ENCODE results near the gene PIEZO2. TPM values are rescaled to one million over a fixed set of nuclear protein-coding genes. Genes with fewer than 3 reads are reported as not detected.

PIEZO2 gene
- total RNA-seq, 1 experiment from 2014 or later = 0.57 TPM

DNA sequence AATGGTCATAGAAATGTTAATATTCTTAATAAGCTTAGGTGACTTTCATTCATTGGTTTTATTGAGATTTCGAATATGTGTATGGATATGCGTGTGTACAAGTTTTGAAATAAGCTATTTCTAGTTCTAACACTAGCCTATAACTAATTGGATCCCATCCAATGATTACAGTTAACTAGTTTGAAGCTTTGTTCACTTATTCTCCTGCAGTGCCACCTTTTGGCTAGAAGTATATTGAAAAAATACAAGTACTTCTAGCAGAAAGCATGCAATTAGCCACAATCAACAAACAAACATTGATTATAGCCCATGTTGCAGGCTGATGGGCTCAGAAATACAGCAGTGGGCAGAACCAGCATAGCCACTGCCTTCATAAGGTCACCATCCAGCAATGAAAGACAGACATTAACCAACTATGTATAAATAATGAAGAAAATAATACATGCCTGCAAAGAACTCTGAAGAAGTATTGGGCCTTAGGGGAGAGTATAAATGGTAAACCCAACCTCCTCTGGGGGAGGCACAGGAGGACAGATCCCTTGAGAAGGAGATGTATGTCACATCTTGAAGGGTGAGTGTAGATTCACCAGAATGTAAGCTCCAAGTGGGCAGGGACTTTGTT, 5.1 kb upstream of the PIEZO2 start:
- no peak overlapping the region for H3K27ac ChIP-seq (ENCODE audit: low read length)
- BruUV-seq (replicated peaks) = no TSS peak
- H3K4me3 ChIP-seq (ENCODE audit: low read depth in 2 of 2, low read length in 2 of 2) = no peak overlapping the region
- H3K36me3 ChIP-seq (ENCODE audit: control insufficient read depth, insufficient read depth, low read length) = no peaks in the 10 kb centered on the region
- ChIA-PET CTCF (interaction anchor here (0.6 kb wide), 1 partner anchor 592 kb away, joined by 4 read pairs; no protein-coding TSS in a partner anchor), POLR2A (no interaction called here)
- H3K27me3 ChIP-seq (ENCODE audit: control insufficient read depth, insufficient read depth, low read length) = peaks cover 5% of the 10 kb centered on the region; the same call in 1 of the 2 replicates
- DNase-seq (ENCODE audit: low read depth, low spot score) (peak; percentile 15), ATAC-seq (no peak)
- in situ Hi-C loops (cut with HindIII; ENCODE audit: low pct_unique_long_range_greater_than_20kb, low sequenced_read_pairs) = no loop called here
- intact Hi-C loops (cut with micrococcal nuclease; ENCODE audit: unreplicated experiment) = loop anchor here (1.0 to 10.0 kb wide), 2 partner anchors 303 to 590 kb away; no protein-coding TSS in a partner anchor
- no peaks in the 10 kb centered on the region for H3K9me3 ChIP-seq (ENCODE audit: control insufficient read depth, insufficient read depth, low read depth, low read length)
- TF ChIP-seq, protein P1, sequence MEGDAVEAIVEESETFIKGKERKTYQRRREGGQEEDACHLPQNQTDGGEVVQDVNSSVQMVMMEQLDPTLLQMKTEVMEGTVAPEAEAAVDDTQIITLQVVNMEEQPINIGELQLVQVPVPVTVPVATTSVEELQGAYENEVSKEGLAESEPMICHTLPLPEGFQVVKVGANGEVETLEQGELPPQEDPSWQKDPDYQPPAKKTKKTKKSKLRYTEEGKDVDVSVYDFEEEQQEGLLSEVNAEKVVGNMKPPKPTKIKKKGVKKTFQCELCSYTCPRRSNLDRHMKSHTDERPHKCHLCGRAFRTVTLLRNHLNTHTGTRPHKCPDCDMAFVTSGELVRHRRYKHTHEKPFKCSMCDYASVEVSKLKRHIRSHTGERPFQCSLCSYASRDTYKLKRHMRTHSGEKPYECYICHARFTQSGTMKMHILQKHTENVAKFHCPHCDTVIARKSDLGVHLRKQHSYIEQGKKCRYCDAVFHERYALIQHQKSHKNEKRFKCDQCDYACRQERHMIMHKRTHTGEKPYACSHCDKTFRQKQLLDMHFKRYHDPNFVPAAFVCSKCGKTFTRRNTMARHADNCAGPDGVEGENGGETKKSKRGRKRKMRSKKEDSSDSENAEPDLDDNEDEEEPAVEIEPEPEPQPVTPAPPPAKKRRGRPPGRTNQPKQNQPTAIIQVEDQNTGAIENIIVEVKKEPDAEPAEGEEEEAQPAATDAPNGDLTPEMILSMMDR (IDR thresholded peaks at IDR 0.05) = peak; percentile 52
- TF ChIP-seq, protein P2, sequence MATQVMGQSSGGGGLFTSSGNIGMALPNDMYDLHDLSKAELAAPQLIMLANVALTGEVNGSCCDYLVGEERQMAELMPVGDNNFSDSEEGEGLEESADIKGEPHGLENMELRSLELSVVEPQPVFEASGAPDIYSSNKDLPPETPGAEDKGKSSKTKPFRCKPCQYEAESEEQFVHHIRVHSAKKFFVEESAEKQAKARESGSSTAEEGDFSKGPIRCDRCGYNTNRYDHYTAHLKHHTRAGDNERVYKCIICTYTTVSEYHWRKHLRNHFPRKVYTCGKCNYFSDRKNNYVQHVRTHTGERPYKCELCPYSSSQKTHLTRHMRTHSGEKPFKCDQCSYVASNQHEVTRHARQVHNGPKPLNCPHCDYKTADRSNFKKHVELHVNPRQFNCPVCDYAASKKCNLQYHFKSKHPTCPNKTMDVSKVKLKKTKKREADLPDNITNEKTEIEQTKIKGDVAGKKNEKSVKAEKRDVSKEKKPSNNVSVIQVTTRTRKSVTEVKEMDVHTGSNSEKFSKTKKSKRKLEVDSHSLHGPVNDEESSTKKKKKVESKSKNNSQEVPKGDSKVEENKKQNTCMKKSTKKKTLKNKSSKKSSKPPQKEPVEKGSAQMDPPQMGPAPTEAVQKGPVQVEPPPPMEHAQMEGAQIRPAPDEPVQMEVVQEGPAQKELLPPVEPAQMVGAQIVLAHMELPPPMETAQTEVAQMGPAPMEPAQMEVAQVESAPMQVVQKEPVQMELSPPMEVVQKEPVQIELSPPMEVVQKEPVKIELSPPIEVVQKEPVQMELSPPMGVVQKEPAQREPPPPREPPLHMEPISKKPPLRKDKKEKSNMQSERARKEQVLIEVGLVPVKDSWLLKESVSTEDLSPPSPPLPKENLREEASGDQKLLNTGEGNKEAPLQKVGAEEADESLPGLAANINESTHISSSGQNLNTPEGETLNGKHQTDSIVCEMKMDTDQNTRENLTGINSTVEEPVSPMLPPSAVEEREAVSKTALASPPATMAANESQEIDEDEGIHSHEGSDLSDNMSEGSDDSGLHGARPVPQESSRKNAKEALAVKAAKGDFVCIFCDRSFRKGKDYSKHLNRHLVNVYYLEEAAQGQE (IDR thresholded peaks at IDR 0.05; ENCODE audit: insufficient read depth in 1 of 2, low read depth in 2 of 2, low read length in 1 of 2) = no peak
- H3K4me1 ChIP-seq (ENCODE audit: control insufficient read depth, insufficient read depth, low read length) = no peaks in the 10 kb centered on the region

DNA sequence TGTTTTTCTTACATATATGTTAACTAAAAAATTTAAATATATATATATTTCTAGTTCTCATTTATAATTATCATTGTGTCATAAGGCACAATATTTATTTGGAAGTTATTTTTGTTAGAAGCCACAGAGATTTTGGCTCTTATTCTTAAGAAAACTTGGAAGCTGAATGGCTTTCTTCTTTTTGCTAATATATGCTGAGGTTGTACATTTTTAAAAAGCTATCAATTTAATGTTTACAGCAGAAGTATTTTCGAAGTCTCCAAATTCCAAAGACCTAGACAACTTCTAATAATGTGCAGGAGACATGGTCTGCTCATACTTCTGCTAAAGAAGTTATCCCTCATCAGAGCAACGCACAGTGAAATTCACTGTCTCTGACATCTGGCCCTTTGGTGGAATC, 3.7 kb upstream of the PIEZO2 start:
- peaks cover 5% of the 10 kb centered on the region; the same call in 1 of the 2 replicates for H3K27me3 ChIP-seq (ENCODE audit: control insufficient read depth, insufficient read depth, low read length)
- H3K4me3 ChIP-seq (ENCODE audit: low read depth in 2 of 2, low read length in 2 of 2) = no peak overlapping the region
- ATAC-seq (no peak), DNase-seq (ENCODE audit: low read depth, low spot score) (no peak)
- intact Hi-C loops (cut with micrococcal nuclease; ENCODE audit: unreplicated experiment) = loop anchor here (10.0 kb wide), 1 partner anchor 588 kb away; no protein-coding TSS in a partner anchor
- in situ Hi-C loops (cut with HindIII; ENCODE audit: low pct_unique_long_range_greater_than_20kb, low sequenced_read_pairs) = no loop called here
- no peaks in the 10 kb centered on the region for H3K36me3 ChIP-seq (ENCODE audit: control insufficient read depth, insufficient read depth, low read length)
- TF ChIP-seq, protein P1 (IDR thresholded peaks at IDR 0.05) = no peak
- TF ChIP-seq SIN3A (IDR thresholded peaks at IDR 0.05; ENCODE audit: borderline replicate concordance, insufficient read depth, low read depth, low read length) (no peak), POLR2AphosphoS5 (IDR thresholded peaks at IDR 0.05; ENCODE audit: low read depth, low read length) (no peak), TCF7L2 (IDR thresholded peaks at IDR 0.05; ENCODE audit: low read depth, low read length) (no peak)
- TF ChIP-seq, protein P2 (IDR thresholded peaks at IDR 0.05; ENCODE audit: insufficient read depth in 1 of 2, low read depth in 2 of 2, low read length in 1 of 2) = no peak
- BruUV-seq (replicated peaks) = no TSS peak
- H3K27ac ChIP-seq (ENCODE audit: low read length) = no peak overlapping the region
- H3K9me3 ChIP-seq (ENCODE audit: control insufficient read depth, insufficient read depth, low read depth, low read length) = no peaks in the 10 kb centered on the region
- no peaks in the 10 kb centered on the region for H3K4me1 ChIP-seq (ENCODE audit: control insufficient read depth, insufficient read depth, low read length)
- ChIA-PET POLR2A (interaction anchor here (0.6 kb wide), 1 partner anchor 65 kb away, joined by 3 read pairs; no protein-coding TSS in a partner anchor), CTCF (no interaction called here)

Data from Panc1 (cell line).